GM21367 (cell line): ENCODE results near the gene FAM234A.

Source experiments
- ATAC-seq: cut with Tn5 transposase; IDR thresholded peaks from one replicate; pipeline ENCODE4 v1.9.1; 2021; ENCODE audit not compliant: unreplicated experiment

The FAM234A gene

DNA sequence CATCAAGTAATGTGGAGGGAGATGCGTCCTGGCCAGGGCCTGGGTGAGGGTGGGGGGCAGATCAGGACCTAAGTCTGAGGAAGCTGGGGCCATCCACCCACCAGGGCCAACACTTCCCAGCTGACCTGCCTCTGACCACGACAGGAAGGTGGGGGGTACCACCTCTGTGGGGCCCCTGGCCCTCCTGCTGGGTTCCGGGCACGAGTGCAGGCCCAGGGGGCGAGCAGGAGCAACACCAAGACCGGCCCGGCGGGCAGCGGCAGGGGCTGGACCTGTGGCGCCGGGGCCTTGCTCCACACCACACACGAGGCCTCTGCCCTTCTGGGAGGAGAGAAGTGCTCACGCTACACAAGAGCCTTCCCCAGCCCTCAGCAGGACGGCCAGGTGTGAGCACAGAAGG, 61.7 kb downstream of the FAM234A start:
- ATAC-seq, result no peak

DNA sequence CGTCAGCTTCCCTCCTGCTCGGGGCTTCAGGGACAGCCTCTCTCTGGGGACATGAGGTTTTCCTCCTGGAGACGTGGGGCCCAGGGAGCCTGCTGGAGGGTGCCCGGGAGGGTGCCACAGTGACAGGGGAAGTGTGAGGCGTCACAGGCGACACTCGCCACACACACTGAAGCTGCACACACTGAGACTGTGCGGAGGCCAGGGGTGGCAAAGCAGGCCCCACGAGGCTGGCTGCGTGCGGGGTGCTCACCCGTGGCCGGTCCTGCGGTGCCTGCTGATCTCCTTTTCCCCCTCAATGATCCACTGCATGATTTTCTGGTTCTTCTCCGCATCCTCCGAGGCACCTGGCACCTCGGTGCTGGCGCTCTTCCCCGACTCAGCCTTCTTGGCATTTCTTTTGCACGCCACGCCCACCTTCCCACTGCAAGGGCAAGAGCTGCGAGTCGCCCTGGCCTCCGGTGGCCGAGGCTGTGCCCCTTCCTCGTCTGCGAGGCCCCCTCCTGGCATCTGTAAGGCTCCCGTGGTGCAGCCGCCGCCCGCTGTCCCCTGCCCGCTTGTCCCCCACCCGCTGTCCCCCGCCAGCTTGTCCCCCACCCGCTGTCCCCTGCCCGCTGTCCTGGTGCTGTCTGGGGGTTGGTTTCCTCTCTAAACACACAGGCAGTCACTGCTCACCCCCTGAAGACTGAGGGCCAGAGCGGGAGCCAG, 62.3 kb downstream of the FAM234A start:
- no peak for ATAC-seq

DNA sequence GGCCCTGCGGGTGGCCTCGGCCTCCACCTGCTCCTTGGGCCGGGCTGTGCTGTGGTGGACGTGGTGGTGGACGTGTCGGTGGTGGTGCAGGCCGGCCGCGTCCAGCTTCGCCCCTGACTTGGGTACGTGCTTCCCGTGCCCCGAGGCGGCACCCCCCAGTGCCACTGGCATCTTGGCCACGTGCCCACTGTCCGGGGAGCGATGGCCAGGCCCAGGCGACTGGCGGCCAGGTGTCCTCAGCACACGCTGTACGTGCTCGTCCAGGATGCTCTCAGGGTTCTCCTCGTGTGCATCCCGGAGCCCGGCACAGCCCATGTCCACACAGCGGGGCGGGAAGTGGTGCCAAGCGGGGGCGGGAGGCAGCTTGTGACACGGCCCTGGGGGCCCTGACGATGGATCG, 63.2 kb downstream of the FAM234A start:
- ATAC-seq, result no peak

DNA sequence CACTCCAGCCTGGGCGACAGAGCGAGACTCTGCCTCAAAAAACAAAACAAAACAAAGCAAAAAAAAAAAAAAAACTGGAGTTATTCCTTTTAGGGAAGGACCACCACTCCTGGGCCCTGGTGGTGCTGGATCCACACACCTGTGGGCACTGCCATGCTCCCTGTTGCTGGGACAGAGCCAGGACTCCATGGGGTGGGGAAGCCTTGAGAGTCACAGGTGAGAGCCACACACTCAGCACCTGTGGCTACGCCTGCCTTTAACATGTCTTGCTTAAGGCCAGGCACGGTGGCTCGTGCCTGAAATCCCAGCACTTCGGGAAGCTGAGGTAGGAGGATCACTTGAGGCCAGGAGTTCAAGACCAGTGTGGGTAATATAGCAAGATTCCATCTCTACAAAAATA, 66.6 kb downstream of the FAM234A start:
- ATAC-seq, result no peak

DNA sequence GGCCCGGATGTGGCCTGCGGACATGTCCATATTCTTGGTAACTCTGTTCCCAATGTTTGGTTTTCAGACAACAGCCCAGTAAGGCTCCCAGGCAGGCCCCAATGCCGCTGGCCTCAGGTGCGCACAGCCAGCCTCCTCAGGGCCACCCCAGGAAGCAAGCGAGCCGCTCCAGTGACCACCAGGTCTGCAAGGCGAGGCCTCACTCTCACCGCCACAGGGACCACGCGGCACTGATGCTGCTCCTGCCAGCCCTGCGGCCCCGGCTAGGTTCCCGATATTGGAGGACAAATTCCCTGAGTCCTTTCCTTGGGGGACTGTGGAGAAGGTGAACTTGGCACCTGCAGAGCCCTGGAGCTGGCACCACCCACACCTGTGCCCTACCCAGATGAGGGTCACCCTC, 67.3 kb downstream of the FAM234A start:
- no peak for ATAC-seq

DNA sequence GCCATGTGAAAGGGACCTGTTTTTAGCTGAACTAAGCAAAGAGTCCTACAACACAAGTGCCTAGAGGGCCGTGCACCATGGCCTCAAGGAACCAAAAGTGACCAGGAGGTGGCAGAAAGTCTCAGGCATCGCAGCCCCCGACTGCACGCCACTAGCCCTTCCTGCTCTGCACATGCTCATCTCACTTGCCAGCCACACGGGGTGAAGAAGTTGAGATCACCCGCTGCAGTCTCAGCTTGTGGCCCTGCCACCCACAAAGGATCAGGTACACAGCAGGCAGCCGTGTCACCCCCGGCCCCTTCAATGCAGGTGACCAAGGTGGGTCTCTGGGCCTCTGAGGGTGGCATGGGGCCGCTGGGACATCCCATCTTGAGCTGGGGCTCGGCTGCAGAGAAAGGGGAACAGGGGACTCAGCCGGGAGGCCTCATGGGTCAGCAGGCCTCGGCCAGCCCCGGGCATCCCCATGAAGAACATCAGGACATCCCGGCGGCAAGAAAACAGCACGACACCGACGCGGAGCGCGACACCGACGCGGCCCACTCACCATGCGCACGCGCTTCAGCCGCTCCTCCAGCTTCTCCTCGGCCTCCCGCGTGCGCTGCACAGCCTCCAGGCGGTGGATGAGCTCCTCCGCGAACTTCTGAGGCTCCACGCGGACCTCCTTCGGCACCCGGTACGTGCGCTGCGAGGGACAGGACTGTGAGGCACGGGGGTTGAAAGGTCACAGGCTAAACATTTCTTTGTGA, 69.3 kb downstream of the FAM234A start:
- no peak for ATAC-seq

DNA sequence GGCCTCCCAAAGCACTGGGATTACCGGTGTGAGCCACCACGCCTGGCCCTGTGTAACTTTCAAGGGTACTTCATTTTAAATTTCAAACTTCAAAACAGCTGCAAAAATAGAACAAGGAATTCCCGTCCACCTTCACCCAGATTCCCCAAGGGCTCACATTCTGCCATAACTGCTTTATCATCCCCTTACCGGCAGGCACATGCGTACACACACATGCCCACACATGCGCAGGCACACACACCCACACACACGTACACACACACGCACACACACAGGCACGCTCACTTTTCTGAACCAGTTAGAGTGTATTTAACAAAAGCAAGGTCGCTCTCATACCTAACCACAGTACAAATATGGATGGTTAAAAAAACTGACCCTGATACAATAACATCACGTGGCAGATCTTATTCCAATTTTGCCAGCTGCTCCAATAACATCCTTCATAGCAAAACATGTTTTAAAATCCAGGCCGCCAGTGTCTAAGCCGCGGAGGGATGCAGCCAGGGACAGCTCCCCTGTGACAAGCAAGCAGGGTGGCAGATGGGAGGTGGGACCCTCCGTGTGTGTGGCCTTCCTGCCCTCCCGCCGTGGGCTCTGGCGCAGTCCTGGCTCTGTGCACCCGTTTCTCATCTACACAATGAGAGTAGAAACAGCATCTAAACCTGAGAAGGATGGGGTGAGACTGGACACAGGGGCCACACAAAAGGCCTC, 71.5 kb downstream of the FAM234A start:
- ATAC-seq, result no peak

DNA sequence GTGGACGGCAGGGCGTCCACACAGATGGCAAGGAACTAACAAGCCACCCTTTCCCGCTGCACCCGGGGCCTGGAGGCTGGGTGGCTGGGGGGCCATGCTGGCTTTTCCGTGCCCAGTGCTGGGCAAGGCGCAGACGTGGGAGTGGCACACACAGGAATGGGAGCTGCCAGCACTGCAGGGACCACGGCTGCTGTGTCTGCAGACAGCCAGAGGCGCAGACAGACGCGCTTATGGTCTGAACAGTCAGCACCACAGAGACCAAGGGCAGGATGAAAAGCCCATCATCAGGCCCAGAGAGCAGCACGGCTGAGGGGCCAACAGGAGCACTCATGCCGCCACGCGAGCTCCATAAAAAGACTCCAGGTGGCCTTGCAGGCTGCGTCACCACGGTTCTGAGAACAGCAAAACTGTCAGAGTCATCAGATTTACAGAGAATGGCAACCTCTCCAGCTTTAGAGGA, 72.3 kb downstream of the FAM234A start:
- ATAC-seq, result no peak

DNA sequence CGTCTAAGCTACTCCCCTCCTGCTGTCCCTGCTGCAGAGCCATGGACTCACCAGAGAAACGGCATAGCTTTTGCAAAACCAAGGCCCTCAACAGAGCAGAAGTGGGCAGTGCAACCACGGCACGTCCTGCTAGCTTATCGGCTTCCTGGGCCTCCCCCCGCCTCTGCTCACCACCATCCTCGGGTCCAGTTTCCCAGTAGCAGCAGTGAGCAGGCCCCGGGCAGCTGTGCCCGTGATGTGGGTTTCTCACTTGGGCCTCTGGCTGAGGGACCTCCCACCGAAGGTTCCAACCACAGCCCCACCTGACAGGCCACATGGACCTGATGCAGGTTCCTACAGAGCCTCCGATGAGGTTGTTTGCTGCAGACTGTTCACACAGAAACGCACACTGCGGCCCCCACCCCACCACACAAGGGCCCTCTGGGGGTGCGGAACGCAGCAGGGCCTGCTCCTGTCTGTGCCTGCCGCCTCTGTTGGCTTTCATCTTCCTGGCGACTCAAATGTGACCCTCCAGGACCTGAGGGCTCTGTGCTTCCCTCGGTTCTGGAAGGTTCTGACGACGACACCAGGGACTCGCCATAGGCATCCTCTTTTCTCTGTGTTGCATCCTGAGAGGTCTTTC, 73.2 kb downstream of the FAM234A start:
- no peak for ATAC-seq

GRCh38 chr16:309476-309875, 74.9 kb downstream of the FAM234A start:
- no peak for ATAC-seq

- no peak for ATAC-seq
Observed at GRCh38 chr16:311725-312124, 77.1 kb downstream of the FAM234A start.

GRCh38 chr16:314351-314750, 79.7 kb downstream of the FAM234A start:
- ATAC-seq, result no peak

- ATAC-seq, result no peak
Observed at GRCh38 chr16:314795-315299, 80.2 kb downstream of the FAM234A start.
